GOT3 (cell line): ENCODE data around the gene UBTD1.
"Not testable (repeated sequence)": the region's sequence is repeated elsewhere in the genome, so short reads cannot be mapped to it uniquely, and the experiment has no call there.

Source experiments
- DNase-seq: peaks from one replicate; lab custom pipeline; 2025; ENCODE audit warnings: mixed read lengths; lab: John Stamatoyannopoulos, UW

Gene UBTD1

DNA sequence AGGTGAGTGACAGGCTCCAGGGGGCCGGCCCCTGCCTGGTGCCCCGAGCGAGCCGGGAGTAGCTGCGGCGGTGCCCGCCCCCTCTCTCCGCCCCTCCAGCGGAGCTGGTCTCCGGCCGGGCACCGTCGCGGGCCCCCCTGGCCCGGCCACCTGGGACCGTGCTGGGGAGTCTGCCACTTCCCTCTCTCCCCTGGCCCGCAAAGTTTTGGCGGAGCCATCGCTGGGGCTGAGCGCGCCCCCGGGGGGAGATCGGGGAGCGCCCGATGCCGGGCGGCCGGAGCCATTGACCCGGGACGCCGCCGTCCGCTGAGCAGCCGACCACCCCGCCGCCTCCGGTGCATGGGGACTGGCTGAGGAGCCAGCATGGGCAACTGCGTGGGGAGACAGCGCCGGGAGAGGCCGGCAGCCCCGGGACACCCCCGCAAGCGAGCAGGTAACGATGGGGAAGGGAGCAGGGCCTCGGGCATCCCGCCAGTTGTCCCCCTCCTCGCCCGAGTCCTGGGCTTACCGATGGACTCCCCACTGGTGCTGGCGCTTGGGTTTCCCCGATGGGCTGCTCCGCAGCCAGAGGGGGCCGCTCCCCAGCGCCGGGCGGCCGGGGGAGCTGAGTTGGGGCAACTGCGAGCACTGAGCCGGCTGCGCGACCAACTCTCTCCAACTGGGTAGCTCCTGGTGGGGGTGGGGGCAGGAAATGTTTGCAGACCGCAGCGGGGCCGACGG is at the start of gene UBTD1:
UBTD1 (plus strand) TSS at position 84 of the 720 bp plus-strand sequence; CDS start at position 364, 280 bp downstream.
- no peak for DNase-seq

GRCh38 chr10:97450828-97451227 is 47.9 kb upstream of the UBTD1 start:
- DNase-seq: no peak

DNA sequence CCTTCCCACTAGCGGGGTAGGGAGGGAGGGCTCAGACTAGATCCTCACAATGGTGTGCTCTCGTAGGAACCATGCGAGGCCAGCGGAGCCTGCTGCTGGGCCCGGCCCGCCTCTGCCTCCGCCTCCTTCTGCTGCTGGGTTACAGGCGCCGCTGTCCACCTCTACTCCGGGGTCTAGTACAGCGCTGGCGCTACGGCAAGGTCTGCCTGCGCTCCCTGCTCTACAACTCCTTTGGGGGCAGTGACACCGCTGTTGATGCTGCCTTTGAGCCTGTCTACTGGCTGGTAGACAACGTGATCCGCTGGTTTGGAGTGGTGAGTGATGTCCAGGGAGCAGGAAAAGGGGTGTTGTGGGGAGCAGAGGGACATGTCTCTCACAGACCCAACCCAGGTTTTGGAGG is 47.1 kb upstream of the UBTD1 start:
- no peak for DNase-seq

DNA sequence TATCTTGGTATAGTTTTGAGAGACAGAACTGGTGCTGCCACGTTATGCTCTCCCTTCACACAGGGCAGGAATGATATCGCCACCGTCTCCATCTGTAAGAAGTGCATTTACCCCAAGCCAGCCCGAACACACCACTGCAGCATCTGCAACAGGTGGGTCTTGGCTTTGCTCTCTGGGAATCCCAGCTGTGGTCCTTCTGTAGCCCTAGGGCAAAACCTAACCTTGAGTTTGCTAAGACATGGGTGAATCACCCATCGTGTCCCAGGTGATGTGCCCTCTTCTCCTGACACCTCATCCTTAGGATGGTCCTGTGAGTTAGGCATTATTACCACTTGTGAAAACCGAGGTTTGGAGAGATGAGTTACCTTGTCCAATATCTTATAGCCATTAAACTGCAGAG is 46.4 kb upstream of the UBTD1 start:
- no peak for DNase-seq

DNA sequence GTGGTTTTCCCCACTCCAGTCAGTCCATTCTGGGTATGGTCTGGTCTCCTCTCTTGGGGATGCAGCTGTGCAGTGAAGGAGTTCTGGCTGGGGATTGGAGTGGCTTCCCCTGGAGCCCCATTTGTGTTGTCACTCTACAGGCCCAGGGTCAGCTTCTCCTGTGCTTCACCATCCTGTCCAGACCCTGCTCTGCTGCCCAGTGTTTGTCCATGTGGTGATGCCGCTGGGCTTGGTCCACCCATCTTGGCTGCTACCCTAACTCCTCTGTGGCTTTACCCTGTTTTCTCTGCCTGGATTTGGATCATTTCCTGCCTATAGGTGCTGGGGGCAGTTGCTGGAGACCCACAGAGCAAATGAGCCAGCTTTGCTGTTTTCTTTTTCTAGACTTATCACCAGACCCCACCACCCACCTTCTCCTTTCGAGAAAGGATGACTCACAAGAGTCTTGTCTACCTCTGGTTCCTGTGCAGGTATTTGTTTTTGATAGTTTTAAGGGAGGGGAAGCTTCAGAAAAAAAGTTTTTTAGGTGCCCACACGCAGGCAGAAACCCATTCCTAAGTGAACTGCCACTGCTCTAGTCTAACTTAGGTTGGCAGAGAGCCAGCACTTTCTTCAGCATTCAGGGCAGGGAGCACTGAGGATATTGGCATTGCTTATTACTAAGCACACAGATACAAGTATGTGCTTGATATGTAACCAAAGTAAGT is 44.2 kb upstream of the UBTD1 start:
- no peak for DNase-seq

DNA sequence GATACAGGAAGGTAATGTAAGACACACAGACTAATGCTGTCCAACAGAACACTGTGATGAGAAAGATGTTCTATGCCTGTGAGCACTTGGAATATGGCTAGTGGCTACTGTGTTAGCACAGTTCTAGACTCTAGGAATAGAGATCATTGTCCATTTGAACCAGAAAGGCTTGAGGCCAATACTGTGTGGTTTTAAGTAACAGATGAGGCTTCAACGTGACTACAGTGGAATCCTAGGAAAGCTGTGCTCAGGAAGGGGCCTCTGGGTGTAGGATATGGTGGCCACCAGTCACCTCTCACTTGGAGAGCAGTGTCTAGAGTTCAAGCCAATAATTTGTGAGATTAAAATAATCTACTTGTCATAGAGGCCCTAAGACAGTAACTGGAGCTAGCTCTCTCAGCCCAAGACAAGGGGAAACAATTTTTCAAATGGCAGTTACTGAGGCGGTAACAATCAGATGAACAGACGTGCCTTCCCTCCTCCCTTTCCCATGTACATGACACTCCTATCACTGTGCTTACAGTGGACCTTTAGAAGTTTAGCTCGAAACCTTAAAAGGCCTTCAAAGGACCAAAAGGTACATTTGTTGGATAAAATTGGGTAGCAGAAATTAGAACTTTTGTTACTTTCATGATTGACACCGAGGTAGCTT is 42.6 kb upstream of the UBTD1 start:
- no peak for DNase-seq

DNA sequence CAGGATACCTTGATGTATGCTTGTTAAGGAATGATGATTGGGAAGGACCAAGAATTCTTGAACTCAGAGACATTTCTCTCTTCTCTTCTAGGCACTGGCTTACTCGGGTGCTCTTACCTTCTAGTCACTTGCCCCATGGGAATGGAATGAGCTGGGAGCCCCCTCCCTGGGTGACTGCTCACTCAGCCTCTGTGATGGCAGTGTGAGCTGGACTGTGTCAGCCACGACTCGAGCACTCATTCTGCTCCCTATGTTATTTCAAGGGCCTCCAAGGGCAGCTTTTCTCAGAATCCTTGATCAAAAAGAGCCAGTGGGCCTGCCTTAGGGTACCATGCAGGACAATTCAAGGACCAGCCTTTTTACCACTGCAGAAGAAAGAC is 42.0 kb upstream of the UBTD1 start:
- no peak for DNase-seq

- DNase-seq: no peak
These were observed 39.6 kb upstream of the UBTD1 start for GRCh38 chr10:97459111-97459510.

DNA sequence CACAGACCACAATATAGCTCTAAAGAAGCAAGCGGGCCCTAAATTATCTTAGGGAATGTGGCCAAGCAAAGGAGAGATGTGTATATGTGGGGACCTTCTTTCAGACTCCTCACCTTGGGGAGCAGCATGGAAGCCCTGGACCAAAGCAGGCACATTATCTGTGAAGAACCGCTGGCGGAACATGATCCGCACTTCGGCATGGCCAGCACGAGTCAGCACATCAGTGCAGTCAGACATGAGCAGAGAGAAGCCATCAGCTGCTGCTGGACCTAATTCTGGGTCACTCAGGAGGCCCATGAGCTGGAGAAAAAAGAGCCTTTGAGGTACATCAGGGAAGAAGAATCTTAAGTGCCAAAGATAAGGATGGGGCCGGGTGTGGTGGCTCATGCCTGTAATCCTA is 38.8 kb upstream of the UBTD1 start:
- DNase-seq: no peak

DNA sequence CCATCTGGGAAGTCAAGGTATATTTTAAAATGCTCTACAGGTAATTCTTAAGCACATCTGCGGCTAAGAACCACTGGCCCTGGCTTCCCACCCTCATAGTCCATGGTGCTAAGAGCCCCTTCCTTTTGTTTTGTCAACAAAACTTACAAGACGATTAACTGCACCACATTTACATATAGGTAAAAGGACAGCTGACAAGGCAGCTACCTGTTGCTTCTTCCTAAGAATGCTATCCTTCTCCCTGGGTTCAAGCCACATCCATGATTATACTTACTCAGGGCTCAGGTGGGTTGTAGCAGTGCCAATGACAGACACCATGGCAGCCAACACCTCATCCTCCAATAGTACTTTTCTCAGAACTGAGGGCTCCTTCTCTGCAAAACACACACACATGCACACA is 36.4 kb upstream of the UBTD1 start:
- DNase-seq: no peak

DNA sequence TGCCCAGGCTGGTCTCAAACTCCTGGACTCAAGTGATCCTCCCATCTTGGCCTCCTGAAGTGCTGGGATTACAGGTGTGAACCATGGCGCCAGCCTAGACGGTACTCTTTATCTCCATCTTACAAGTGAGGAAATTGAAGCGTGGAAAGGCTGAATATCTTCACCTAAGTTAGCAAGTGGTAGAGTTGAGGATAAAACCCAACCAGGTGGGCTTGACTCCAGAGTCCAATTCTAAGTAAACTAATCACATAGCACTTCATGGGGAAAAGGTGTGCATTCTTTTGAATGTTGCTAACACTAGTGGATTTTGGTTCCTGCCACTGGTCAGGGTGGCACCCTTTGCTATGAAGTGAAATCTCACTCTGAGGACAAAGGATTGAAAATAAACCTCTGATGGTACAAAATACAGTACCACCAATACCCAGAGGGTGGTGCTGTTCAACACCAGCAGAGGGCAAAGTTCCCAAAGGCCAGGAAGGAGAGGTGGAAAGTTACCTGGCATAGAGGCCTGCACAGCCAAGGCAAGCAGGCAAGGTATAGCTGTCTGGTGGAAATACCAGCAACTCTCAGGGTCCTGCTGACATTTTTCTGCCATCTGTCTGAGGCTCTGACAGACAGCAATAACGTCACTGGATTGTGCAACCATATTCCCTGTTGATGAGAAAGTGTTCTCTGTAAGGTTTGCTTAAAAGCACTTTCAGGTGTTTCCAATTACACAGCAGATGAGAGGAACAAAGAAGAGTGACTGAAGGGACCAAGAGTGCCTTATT is 35.2 kb upstream of the UBTD1 start:
- DNase-seq: no peak

- DNase-seq: no peak
These were observed 34.5 kb upstream of the UBTD1 start for GRCh38 chr10:97464226-97464625.

DNA sequence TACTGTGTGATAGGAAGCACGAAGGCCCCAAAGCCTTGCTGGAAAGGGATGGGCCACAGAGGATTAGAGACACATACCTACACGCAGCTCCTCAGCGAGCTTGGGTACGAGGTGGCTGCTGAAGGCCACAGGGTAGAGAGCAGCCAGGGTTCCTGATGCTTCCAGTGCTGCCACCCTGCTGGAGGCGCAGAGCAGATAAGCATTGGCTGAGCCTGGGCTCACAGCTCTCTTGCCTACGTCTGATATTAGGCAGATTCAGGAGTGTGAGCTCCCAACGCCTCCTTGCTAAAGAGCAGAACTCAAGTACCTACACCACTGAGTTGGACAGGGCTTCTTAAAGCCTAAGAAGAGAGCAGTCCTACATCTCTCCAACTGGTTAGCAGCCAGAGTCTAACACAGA is 32.7 kb upstream of the UBTD1 start:
- no peak for DNase-seq

GRCh38 chr10:97466755-97467154 is 32.0 kb upstream of the UBTD1 start:
- no peak for DNase-seq

- no peak for DNase-seq
These were observed 30.6 kb upstream of the UBTD1 start for GRCh38 chr10:97468162-97468561.

DNA sequence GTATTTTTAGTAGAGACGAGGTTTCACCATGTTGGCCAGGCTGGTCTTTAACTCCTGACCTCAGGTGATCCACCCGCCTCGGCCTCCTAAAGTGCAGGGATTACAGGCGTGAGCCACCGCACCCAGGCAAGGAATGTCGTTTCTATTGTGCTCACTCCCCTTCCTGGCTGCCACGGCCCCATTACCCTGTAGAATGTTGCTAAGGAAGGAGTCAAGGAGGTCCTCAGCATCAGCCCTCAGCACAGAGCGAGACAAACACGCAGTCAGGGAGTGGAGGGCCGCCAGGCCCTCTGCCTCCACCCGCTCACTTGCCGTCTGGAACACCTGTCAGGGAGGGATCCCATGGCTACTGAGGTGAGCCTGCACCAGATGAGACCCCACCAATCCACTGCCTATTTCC is 29.9 kb upstream of the UBTD1 start:
- DNase-seq: not testable (repeated sequence)

- no peak for DNase-seq
These were observed 23.8 kb upstream of the UBTD1 start for GRCh38 chr10:97474918-97475317.

- DNase-seq: no peak
These were observed 22.7 kb upstream of the UBTD1 start for GRCh38 chr10:97475936-97476594.

DNA sequence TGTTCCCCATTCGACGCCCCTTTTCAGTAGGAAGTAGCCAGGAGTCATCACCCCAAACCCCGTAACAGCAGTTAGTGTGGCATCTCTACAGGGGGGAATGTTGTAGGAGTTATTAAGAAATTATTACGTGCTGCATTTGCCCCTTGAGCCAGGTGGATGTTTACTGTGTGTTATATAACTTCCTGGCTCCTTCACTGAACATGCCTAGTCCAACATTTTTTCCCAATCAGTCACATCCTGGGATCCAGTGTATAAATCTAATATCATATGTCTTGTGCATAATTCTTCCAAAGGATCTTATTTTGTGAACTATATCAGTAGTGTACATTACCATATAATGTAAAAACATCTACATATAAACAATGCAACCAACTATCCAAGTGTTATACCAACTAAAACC is 19.3 kb upstream of the UBTD1 start:
- DNase-seq: not testable (repeated sequence)

DNA sequence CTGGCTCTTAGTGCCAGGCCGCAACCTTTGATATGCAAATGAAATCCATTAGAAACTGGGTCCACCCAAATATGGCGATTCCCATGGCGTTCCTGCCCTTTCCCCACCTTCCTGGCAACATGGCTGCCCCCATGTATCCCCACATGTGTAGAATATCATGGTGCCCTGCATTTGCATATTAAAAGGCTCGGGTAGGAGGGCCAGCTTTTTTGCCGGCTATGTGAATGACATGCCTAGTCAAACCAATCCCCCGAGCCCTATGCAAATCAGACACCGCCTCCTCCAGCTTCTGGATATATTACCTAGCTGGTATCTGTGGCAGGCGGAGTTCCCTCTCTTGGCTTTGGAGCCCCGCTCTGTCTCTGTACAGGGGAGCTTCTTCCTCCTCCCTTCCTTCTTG is 18.8 kb upstream of the UBTD1 start:
- no peak for DNase-seq

DNA sequence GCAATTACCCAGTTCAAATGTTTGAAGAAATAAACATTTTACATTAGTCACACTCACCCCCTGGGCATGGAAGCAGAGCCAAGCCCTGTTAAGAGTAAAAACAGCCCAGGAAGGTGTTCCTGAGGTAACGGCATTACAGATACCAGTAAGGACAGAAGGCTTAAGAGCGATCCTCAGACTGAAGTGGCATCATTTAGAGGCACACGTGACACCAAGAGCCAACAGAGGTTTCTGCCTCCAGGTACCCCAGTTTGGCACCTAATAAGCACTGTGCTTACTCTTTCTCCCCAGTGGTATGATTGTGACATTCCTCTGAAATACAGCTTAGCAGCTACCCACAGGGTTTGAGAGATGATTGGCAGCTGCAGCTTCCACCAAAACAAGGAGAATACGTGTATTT is 17.7 kb upstream of the UBTD1 start:
- no peak for DNase-seq

DNA sequence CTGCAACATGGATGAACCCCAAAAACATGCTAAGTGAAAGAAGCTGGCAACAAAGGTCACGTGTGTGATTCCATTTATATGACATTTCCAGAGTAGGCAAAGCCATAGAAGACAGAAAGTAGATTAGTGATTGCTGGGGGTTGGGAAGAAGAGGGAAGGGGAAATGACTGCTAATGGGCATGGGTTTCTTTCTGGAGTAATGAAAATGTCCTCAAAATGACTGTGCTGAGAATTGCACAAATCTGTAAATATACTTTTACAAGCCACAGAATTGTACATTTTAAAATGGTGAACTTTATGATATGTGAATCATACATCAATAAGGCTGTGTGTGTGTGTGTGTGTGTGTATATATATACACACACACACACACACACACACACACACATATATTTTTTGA is 16.3 kb upstream of the UBTD1 start:
- DNase-seq: no peak
